ENCODE results near the gene QRICH1. TPM values are rescaled to one million over a fixed set of nuclear protein-coding genes. Genes with fewer than 3 reads are reported as not detected.

The QRICH1 gene
- total RNA-seq, 2 experiments from 2014 or later: 210 to 255 TPM

DNA sequence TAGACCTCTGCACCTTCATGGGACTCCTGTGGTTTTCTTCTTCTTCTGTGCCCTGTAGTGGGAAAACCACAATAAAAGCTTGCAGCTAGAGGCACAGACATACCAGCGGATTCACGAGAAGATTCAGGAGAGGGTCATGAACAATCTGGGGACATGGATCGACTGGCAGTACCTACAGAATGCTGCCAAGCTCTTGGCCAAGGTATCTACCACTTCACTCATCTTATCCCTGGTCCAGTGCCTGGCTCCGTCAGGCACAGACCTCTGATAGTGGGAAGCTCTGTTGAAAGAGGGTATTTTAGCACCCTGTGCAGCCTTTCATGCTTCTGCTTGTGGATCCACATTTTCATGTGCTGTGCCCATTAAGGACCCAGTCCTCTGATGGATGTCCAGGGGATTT is 113.6 kb downstream of the QRICH1 start:
- Histone ChIP-seq H3K9me3 (ENCODE audit: control insufficient read depth in 1 of 2, insufficient read depth in 1 of 2, low read length in 2 of 2) (no peaks in the 10 kb centered on the region), H3K4me1 (ENCODE audit: insufficient read depth, low read length) (no peaks in the 10 kb centered on the region), H3K27me3 (ENCODE audit: control insufficient read depth in 1 of 2, insufficient read depth in 2 of 2, low read length in 2 of 2) (no peaks in the 10 kb centered on the region), H3K36me3 (ENCODE audit: insufficient read depth, low read length) (peaks cover 89% of the 10 kb centered on the region), H3K27ac (ENCODE audit: low read depth in 1 of 2, low read length in 2 of 2) (no peak overlapping the region), H3K4me3 (ENCODE audit: low read length) (no peak overlapping the region)
- Mint-ChIP-seq H3K9me3 (no peaks in the 10 kb centered on the region), H3K36me3 (ENCODE audit: low read depth) (peaks cover 83% of the 10 kb centered on the region), H3K27me3 (no peaks in the 10 kb centered on the region), H3K4me1 (ENCODE audit: low read depth) (no peaks in the 10 kb centered on the region), H3K4me3 (no peak overlapping the region), H3K27ac (no peak overlapping the region)
- POLR2A ChIA-PET: interaction anchor here (1.7 kb wide), 1 partner anchor 27 kb away, joined by 5 read pairs; the partner anchor contains the start of gene WDR6
- intact Hi-C loops (cut with DNase I, micrococcal nuclease): loop anchor here in 1 of 2 experiments (10.0 kb wide), 2 partner anchors 295 to 465 kb away; partner anchors contain the start of gene C3orf62
- TF ChIP-seq CTCF (IDR thresholded peaks at IDR 0.05): no peak
- CTCF ChIA-PET: no interaction called here
- ATAC-seq (ENCODE audit: poor library complexity) (no peak), DNase-seq (no peak)

Small RNAs within 50 kb of the gene (microRNA-seq; reads per million reads assigned to microRNA genes)
- gene MIR191 (ENCODE audit: borderline microRNAs expressed, borderline replicate concordance) (9,767 reads per million, percentile 96 among the genes with 10 or more reads in this experiment), gene MIR425 (ENCODE audit: borderline microRNAs expressed, borderline replicate concordance) (1,566 reads per million, percentile 88 among the genes with 10 or more reads in this experiment), gene MIR6890 (ENCODE audit: borderline microRNAs expressed, borderline replicate concordance) (not detected)

Other genes starting within 250 kb of the QRICH1 start
- 10 to 100 TPM; 47.4 to 48.3 TPM for gene PRKAR2A, start 246.2 kb downstream of the QRICH1 start, total RNA-seq
- gene SLC25A20, start 195.2 kb downstream of the QRICH1 start, total RNA-seq: under 1 TPM; 0.41 to 0.78 TPM
- 100 to 1,000 TPM; 182 TPM for gene ARIH2, start 175.2 kb downstream of the QRICH1 start, total RNA-seq
- gene P4HTM, start 103.8 kb downstream of the QRICH1 start, total RNA-seq: 10 to 100 TPM; 45.9 to 47.0 TPM
- 100 to 1,000 TPM; 132 to 134 TPM for gene WDR6, start 86.7 kb downstream of the QRICH1 start, total RNA-seq
- gene DALRD3, start 75.5 kb downstream of the QRICH1 start, total RNA-seq: 10 to 100 TPM; 15.1 to 15.6 TPM
- 10 to 100 TPM; 52.7 to 53.2 TPM for gene NDUFAF3, start 72.0 kb downstream of the QRICH1 start, total RNA-seq
- gene IMPDH2, start 64.7 kb downstream of the QRICH1 start, total RNA-seq: 100 to 1,000 TPM; 133 to 135 TPM
- 100 to 1,000 TPM; 264 to 287 TPM for gene QARS1, start 10.7 kb upstream of the QRICH1 start, total RNA-seq
- 10 to 100 TPM; 84.9 to 86.2 TPM for gene USP19, start 26.8 kb upstream of the QRICH1 start, total RNA-seq
- under 1 TPM; 0.36 to 0.60 TPM for gene LAMB2, start 39.0 kb upstream of the QRICH1 start, total RNA-seq
- gene CCDC71, start 72.3 kb upstream of the QRICH1 start, total RNA-seq: 10 to 100 TPM; 14.7 to 16.0 TPM
- 1 to 10 TPM; 1.2 to 1.6 TPM for gene KLHDC8B, start 77.5 kb upstream of the QRICH1 start, total RNA-seq
- gene C3orf62, start 183.2 kb upstream of the QRICH1 start, total RNA-seq: 1 to 10 TPM; 7.0 to 7.5 TPM
- gene USP4, start 246.0 kb upstream of the QRICH1 start, total RNA-seq: 10 to 100 TPM; 94.3 to 95.2 TPM